Measurements from ENCODE around the gene DOCK3. TPM values are rescaled to one million over a fixed set of nuclear protein-coding genes. Genes with fewer than 3 reads are reported as not detected.
"Not testable (repeated sequence)": the region's sequence is repeated elsewhere in the genome, so short reads cannot be mapped to it uniquely, and the experiment has no call there.

The DOCK3 gene
- total RNA-seq, 2 experiments from 2014 or later, result 1.00 to 1.1 TPM

DNA sequence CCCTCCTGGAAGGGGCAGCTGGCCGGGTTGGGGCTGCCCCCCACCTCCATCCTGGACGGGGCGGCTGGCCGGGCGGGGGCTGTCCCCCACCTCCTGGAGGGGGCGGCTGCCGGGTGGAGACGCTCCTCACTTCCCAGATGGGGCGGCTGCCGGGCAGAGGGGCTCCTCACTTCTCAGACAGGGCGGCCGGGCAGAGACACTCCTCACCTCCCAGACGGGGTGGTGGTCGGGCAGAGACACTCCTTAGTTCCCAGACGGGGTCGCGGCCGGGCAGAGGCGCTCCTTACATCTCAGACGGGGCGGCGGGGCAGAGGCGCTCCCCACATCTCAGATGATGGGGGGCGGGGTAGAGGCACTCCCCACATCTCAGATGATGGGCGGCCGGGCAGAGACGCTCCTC, 129.1 kb downstream of the DOCK3 start:
- CTCF ChIA-PET; DNase-seq; POLR2A ChIA-PET; H3K4me3 Mint-ChIP-seq; H3K36me3 Mint-ChIP-seq (ENCODE audit: low read depth); H3K27ac Mint-ChIP-seq; H3K4me1 Mint-ChIP-seq: not testable (repeated sequence)
- peaks cover 10% of the 10 kb centered on the region for H3K27me3 Mint-ChIP-seq
- H3K9me3 Mint-ChIP-seq, result peaks cover 38% of the 10 kb centered on the region

DNA sequence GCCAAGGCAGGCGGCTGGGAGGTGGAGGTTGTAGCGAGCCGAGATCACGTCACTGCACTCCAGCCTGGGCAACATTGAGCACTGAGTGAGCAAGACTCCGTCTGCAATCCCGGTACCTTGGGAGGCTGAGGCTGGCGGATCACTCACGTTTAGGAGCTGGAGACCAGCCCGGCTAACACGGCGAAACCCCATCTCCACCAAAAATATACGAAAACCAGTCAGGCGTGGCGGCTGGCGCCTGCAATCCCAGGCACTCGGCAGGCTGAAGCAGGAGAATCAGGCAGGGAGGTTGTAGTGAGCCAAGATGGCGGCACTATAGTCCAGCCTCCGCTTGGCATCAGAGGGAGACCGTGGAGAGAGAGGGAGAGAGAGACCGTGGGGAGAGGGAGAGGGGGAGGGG, 129.6 kb downstream of the DOCK3 start:
- H3K27ac Mint-ChIP-seq; H3K36me3 Mint-ChIP-seq (ENCODE audit: low read depth); H3K4me1 Mint-ChIP-seq; H3K27me3 Mint-ChIP-seq; H3K4me3 Mint-ChIP-seq; POLR2A ChIA-PET; CTCF ChIA-PET; DNase-seq: not testable (repeated sequence)
- peaks cover 33% of the 10 kb centered on the region for H3K9me3 Mint-ChIP-seq

DNA sequence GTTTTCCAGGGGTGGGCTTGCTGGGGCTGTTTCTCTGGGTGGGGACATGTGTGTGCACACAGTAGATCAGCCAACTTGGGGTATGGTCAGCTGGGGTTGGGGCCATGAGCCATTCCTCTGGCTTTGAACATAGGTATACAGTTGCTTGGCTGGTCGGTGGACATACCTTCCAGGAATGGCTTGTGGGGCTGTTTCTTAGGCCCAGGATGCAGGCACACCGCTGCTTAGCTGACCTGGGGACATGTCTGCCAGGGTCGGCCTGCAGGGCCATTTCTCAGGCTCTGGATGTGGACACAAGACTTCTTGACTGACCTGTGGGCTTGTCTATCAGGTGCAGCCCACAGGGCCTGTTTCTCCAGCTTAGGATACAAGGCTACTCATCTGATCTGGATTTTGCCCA, 130.6 kb downstream of the DOCK3 start:
- H3K27me3 Mint-ChIP-seq, result peaks cover under 1% of the 10 kb centered on the region
- no peak overlapping the region for H3K4me3 Mint-ChIP-seq
- no peak overlapping the region for H3K27ac Mint-ChIP-seq
- H3K9me3 Mint-ChIP-seq, result peaks cover 24% of the 10 kb centered on the region
- DNase-seq, result no peak
- H3K36me3 Mint-ChIP-seq (ENCODE audit: low read depth), result peaks cover 7% of the 10 kb centered on the region
- no peaks in the 10 kb centered on the region for H3K4me1 Mint-ChIP-seq
- ChIA-PET POLR2A (no interaction called here), CTCF (interaction anchor here (0.7 kb wide), 1 partner anchor 28 kb away, joined by 3 read pairs; no protein-coding TSS in a partner anchor)

DNA sequence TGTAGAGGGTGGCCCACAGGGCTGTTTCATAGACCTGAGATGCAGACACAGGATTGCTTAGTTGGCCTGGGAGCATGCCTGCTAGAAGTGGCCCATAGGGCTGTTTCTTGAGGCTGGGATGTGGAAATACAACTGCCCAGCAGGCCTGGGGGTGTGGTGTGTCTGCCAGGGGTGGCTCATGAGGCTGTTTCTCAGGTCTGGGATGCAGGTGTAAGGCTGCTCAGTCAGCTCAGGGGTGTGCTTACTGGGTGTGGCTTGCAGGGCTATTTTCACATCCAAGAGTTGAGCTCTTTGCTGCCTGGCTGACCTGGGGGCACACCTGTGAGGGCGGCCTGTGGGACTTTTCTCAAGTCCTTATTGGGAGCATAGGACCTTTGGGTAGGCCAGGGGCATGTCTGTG, 131.3 kb downstream of the DOCK3 start:
- no peaks in the 10 kb centered on the region for H3K27me3 Mint-ChIP-seq
- CTCF ChIA-PET, result interaction anchor here (0.7 kb wide), 1 partner anchor 27 kb away, joined by 3 read pairs; no protein-coding TSS in a partner anchor

DNA sequence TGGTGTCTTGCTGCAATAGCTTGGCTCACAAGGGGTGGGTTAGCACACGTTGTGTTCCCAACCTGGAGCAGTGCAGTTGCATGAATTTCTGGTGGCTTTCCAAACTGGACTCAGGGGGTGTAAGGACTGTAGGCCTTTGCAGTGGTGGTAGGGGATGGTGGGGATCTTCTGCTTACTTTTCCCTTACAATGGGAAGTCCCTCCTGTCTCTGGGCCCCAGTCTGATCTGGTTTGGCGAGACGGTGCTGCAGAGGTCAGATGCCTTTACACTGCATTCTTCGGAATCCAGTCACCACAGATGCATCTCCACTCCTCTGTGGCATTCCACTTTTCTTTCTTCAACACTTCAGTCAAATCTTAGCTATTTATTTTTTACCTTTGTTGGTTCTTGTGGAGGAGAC, 132.1 kb downstream of the DOCK3 start:
- CTCF ChIA-PET, result no interaction called here
- no peak for DNase-seq
- Mint-ChIP-seq H3K4me1 (no peaks in the 10 kb centered on the region), H3K9me3 (peaks cover 11% of the 10 kb centered on the region), H3K27me3 (no peaks in the 10 kb centered on the region), H3K4me3 (no peak overlapping the region), H3K36me3 (ENCODE audit: low read depth) (peaks cover 4% of the 10 kb centered on the region), H3K27ac (no peak overlapping the region)
- POLR2A ChIA-PET, result no interaction called here

More for the DNA sequence above, 131.3 kb downstream of the DOCK3 start:
- no peak overlapping the region for H3K4me3 Mint-ChIP-seq
- no peak overlapping the region for H3K27ac Mint-ChIP-seq
- peaks cover 7% of the 10 kb centered on the region for H3K36me3 Mint-ChIP-seq (ENCODE audit: low read depth)
- POLR2A ChIA-PET, result no interaction called here
- H3K9me3 Mint-ChIP-seq, result peaks cover 18% of the 10 kb centered on the region
- no peaks in the 10 kb centered on the region for H3K4me1 Mint-ChIP-seq
- no peak for DNase-seq

DNA sequence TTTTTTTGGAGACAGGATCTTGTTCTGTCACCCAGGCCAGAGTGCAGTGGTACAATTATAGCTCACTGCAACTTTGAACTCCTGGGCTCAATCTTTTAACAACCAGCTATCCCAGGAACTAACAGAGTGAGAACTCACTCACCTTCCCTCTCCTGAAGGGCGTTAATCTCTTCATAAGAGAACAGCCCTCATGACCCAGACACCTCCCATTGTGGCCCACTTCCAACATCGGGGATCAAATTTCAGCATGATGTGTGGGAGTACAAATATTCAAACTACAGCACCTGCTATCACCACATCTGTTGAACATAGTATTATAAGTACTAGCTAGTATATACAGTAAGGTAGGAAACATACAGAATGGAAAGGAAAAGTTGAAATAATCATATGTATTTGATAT, 132.5 kb downstream of the DOCK3 start:
- Mint-ChIP-seq H3K36me3 (ENCODE audit: low read depth) (peaks cover 4% of the 10 kb centered on the region), H3K4me3 (no peak overlapping the region), H3K27me3 (no peaks in the 10 kb centered on the region), H3K27ac (no peak overlapping the region), H3K9me3 (peaks cover 7% of the 10 kb centered on the region), H3K4me1 (no peaks in the 10 kb centered on the region)
- ChIA-PET POLR2A (no interaction called here), CTCF (interaction anchor here (0.6 kb wide), 1 partner anchor 758 kb away, joined by 3 read pairs; no protein-coding TSS in a partner anchor)
- DNase-seq, result no peak

DNA sequence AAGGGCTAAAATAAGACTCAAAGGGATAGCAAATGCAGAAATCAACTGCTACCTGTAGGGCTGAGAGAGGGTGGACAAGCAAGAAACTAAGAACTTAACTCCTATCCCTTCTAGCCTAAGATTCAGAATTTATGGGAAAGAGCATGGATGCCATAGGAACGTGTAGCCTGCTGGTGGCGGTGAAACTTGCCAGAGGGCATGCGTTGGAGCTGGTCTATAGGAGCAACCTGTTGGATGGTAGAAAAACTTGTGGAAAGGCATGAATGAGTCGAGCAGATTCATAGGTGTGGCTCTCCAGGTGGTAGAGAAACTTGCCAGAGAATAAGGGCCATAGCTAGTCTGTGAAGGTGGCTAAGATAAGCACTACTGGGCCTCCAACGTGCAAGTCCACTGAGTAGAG, 137.2 kb downstream of the DOCK3 start:
- no peaks in the 10 kb centered on the region for H3K9me3 Mint-ChIP-seq
- ChIA-PET CTCF (no interaction called here), POLR2A (no interaction called here)
- no peaks in the 10 kb centered on the region for H3K4me1 Mint-ChIP-seq
- no peak overlapping the region for H3K4me3 Mint-ChIP-seq
- H3K36me3 Mint-ChIP-seq (ENCODE audit: low read depth), result no peaks in the 10 kb centered on the region
- no peak overlapping the region for H3K27ac Mint-ChIP-seq
- H3K27me3 Mint-ChIP-seq, result no peaks in the 10 kb centered on the region
- DNase-seq, result no peak

DNA sequence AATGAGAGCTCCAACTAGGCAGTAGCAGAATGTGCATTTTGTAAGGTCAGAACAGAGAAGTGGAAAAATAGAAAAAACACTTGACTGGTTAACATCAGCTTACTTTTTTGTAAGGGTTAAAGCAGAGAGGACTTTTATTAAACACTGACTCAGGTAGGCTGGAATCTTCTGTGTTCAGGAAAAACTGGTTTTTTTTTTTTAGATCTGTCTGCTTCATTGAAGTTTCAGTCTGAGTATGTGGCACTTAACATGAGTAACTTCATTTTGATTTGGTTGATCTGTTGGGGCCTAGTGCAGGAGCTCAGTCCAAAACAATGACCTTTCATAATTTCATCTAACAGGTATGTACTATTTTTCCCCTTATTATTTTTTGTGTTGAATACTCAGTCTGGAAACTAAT, 141.1 kb downstream of the DOCK3 start:
- Mint-ChIP-seq H3K27me3 (no peaks in the 10 kb centered on the region), H3K4me1 (no peaks in the 10 kb centered on the region), H3K36me3 (ENCODE audit: low read depth) (no peaks in the 10 kb centered on the region), H3K27ac (no peak overlapping the region), H3K4me3 (no peak overlapping the region), H3K9me3 (no peaks in the 10 kb centered on the region)
- POLR2A ChIA-PET, result no interaction called here
- no peak for DNase-seq
- CTCF ChIA-PET, result no interaction called here

DNA sequence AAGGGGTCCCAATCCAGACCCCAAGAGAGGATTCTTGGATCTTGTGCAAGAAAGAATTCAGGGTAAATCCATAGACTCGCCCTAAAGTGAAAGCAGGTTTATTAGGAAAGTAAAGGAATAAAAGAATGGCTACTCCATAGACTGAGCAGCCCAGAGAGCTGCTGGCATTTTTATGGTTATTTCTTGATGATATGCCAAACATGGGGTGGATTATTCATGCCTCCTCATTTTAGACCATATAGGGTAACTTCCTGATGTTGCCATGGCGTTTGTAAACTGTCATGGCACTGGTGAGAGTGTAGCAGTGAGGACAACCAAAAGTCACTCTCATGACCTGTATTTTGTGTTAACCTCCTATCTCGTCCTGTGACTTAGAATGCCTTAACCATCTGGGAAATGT, 142.2 kb downstream of the DOCK3 start:
- Mint-ChIP-seq H3K27me3 (no peaks in the 10 kb centered on the region), H3K9me3 (no peaks in the 10 kb centered on the region), H3K4me1 (no peaks in the 10 kb centered on the region), H3K27ac (no peak overlapping the region), H3K4me3 (no peak overlapping the region), H3K36me3 (ENCODE audit: low read depth) (no peaks in the 10 kb centered on the region)
- ChIA-PET POLR2A (no interaction called here), CTCF (no interaction called here)
- DNase-seq, result no peak

DNA sequence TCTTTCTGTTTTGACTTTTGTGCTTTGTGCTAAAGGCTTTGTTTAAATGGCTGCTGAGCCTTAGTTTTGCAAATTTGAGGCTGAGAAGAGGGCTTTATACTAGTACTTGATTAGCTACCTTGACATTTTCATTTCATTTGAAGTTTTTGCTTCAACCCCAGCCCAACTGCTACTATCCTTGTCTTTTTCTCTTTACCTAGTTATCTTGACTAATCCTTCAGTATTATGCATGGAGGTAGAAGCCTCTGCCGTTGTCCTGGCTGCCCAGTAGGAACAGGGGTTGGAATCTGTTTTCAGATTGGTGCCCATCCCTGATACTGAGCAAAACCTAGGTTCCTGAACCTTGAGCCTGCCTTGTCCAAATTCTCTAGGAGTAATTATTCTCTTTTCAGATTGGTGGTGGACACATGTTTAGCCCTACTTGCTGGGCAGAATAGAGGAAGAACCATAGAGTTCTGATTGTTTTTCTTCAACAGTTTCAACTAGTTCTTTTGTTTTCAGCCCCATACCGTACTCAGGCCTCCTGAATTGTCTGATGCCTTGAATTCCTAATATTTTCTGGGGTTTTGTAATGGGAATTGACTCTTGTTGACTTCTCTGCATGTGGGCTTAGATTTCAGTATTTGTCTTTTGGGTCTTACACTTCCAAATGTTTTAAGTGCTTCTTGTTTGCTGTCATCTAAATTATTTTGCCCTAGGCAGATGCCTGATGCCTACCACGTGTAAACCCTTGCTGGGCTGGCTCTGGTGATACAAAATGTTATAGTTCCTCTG, 143.2 kb downstream of the DOCK3 start:
- H3K36me3 Mint-ChIP-seq (ENCODE audit: low read depth), result no peaks in the 10 kb centered on the region
- no peaks in the 10 kb centered on the region for H3K9me3 Mint-ChIP-seq
- H3K27ac Mint-ChIP-seq, result no peak overlapping the region
- ChIA-PET POLR2A (no interaction called here), CTCF (no interaction called here)
- no peaks in the 10 kb centered on the region for H3K4me1 Mint-ChIP-seq
- H3K27me3 Mint-ChIP-seq, result no peaks in the 10 kb centered on the region
- no peak overlapping the region for H3K4me3 Mint-ChIP-seq
- DNase-seq, result no peak

DNA sequence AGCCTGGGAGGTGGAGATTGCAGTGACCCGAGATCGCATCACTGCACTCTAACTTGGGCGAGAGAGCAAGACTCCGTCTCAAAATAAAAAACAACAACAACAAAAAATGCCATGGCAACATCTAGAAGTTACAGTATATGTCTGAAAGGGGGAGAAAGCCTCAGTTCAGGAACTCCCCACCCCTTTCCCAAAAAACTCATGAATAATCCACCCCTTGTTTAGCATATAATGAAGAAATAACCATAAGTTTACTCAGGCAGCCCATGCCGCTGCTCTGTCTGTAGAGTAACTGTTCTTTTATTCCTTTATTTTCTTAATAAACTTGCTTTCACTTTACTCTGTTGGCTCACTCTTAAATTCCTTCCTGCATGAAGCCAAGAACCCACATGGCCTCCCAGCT, 145.2 kb downstream of the DOCK3 start:
- H3K9me3 Mint-ChIP-seq, result no peaks in the 10 kb centered on the region
- POLR2A ChIA-PET, result no interaction called here
- no peaks in the 10 kb centered on the region for H3K4me1 Mint-ChIP-seq

DNA sequence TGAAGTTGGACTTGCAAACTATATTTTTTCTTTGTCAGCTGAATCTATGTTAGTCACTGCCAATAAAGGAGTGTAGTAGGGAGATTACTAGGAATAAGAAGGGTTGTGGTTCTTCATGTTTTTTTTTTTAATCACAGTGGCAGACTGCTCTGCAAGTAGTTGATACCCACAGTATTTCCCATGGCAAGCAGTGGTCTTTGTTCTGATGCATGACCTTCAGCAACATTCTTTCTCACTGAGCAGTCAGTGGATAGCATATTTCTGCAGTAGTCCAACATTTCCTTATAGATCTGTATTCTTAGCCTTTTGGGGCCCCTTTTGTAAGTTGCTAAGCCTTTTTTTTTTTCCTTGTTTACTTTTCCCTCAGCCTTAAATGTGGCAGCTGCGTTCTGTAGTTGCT, 151.1 kb downstream of the DOCK3 start:
- Mint-ChIP-seq H3K27ac (no peak overlapping the region), H3K4me3 (no peak overlapping the region), H3K27me3 (peaks cover 11% of the 10 kb centered on the region), H3K9me3 (no peaks in the 10 kb centered on the region), H3K4me1 (no peaks in the 10 kb centered on the region), H3K36me3 (ENCODE audit: low read depth) (no peaks in the 10 kb centered on the region)
- CTCF ChIA-PET, result no interaction called here
- POLR2A ChIA-PET, result no interaction called here
- no peak for DNase-seq

More for the DNA sequence above, 145.2 kb downstream of the DOCK3 start:
- H3K4me3 Mint-ChIP-seq, result no peak overlapping the region
- H3K36me3 Mint-ChIP-seq (ENCODE audit: low read depth), result no peaks in the 10 kb centered on the region
- no peak for DNase-seq
- H3K27me3 Mint-ChIP-seq, result no peaks in the 10 kb centered on the region
- CTCF ChIA-PET, result no interaction called here
- no peak overlapping the region for H3K27ac Mint-ChIP-seq

DNA sequence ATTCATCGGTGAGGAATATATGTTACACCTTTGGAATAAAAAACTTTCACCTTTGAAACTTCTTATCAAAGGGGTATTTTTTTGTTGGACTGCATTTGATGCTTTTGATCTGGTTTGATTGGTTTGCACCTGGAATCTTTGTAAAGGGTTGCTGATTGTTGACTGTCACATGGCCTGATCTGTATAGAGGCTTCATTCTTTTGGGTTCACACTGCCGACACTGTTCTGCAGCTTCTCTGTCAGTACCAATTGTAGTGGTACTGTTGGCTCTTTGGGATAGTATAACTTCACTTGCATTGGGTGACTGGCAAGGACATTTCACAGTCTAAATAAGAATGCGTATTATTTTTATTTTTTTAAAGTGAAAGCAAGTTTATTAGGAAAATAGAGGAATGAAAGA, 155.7 kb downstream of the DOCK3 start:
- Mint-ChIP-seq H3K9me3 (peaks cover 12% of the 10 kb centered on the region), H3K36me3 (ENCODE audit: low read depth) (no peaks in the 10 kb centered on the region), H3K27me3 (peaks cover 14% of the 10 kb centered on the region), H3K4me3 (no peak overlapping the region), H3K4me1 (no peaks in the 10 kb centered on the region), H3K27ac (no peak overlapping the region)
- DNase-seq, result no peak
- ChIA-PET CTCF (interaction anchor here (1.1 kb wide), 1 partner anchor 112 kb away, joined by 5 read pairs; no protein-coding TSS in a partner anchor), POLR2A (no interaction called here)

DNA sequence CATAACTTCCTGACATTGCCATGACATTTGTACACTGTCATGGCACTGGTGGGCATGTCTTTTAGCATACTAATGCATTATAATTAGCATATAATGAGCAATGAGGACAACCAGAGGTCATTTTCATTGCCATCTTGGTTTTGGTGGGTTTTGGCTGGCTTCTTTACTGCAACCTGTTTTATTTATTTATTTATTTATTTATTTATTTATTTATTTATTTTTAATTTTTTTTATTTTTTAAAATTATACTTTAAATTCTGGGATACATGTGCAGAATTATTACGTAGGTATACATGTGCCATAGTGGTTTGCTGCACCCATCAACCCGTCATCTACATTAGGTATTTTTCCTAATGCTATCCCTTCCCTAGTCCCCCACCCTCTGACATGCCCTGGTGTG, 156.3 kb downstream of the DOCK3 start:
- POLR2A ChIA-PET; H3K36me3 Mint-ChIP-seq (ENCODE audit: low read depth); H3K27ac Mint-ChIP-seq; DNase-seq; H3K4me1 Mint-ChIP-seq; H3K4me3 Mint-ChIP-seq; CTCF ChIA-PET: not testable (repeated sequence)
- H3K27me3 Mint-ChIP-seq, result peaks cover 13% of the 10 kb centered on the region
- peaks cover 12% of the 10 kb centered on the region for H3K9me3 Mint-ChIP-seq
